DOHH2 (cell line): ENCODE results near the gene CPM.

ENCODE experiments used
- H3F3A ChIP-seq: fragments of 200-600 bp; sonication (generic), shearing (Covaris generic); 2 replicates; pipeline ENCODE4 v1.6.0; 2016; ENCODE audit warnings: antibody characterized with exemption, mild to moderate bottlenecking; ENCODE audit not compliant: control insufficient read depth, insufficient read depth
- H3K27ac ChIP-seq: fragments of 200-600 bp; sonication (generic); 2 replicates; pipeline ENCODE4 v1.5.1; 2014; ENCODE audit warnings: low read depth, mild to moderate bottlenecking, low read length, moderate library complexity
- H3K27me3 ChIP-seq: fragments of 200-600 bp; sonication (generic); 2 replicates; pipeline ENCODE4 v1.6.1; 2014; ENCODE audit warnings: mild to moderate bottlenecking, low read length, mixed read lengths; ENCODE audit not compliant: control insufficient read depth
- H3K36me3 ChIP-seq: fragments of 200-600 bp; sonication (generic); 2 replicates; pipeline ENCODE4 v1.6.1; 2014; ENCODE audit warnings: mild to moderate bottlenecking, low read length, moderate library complexity, mixed read lengths; ENCODE audit not compliant: control insufficient read depth
- H3K4me1 ChIP-seq: fragments of 200-600 bp; sonication (generic); 2 replicates; pipeline ENCODE4 v1.6.1; 2014; ENCODE audit warnings: mild to moderate bottlenecking, low read length, mixed read lengths; ENCODE audit not compliant: control insufficient read depth
- H3K4me2 ChIP-seq: fragments of 200-600 bp; sonication (generic); 2 replicates; pipeline ENCODE4 v1.6.0; 2014; ENCODE audit warnings: mild to moderate bottlenecking, low read length, moderate library complexity
- H3K4me3 ChIP-seq: fragments of 200-600 bp; sonication (generic); 2 replicates; pipeline ENCODE4 v1.5.1; 2014; ENCODE audit warnings: mild to moderate bottlenecking, low read length, mixed read lengths
- H3K79me2 ChIP-seq: fragments of 200-600 bp; sonication (generic); 2 replicates; pipeline ENCODE4 v1.6.1; 2014; ENCODE audit warnings: mild to moderate bottlenecking, low read length, mixed read lengths; ENCODE audit not compliant: control insufficient read depth
- H3K9me2 ChIP-seq: fragments of 200-600 bp; sonication (generic); replicated peaks from 2 replicates; pipeline ENCODE4 v1.6.1; 2014; ENCODE audit warnings: mild to moderate bottlenecking, low read length, mixed read lengths; ENCODE audit not compliant: control insufficient read depth
- H3K9me3 ChIP-seq: fragments of 200-600 bp; sonication (generic); 2 replicates; pipeline ENCODE4 v1.6.1; 2014; ENCODE audit warnings: antibody characterized with exemption, low read length, mixed read lengths; ENCODE audit not compliant: control insufficient read depth, insufficient read depth
- H4K20me1 ChIP-seq: fragments of 200-600 bp; sonication (generic); 2 replicates; pipeline ENCODE4 v1.6.0; 2014; ENCODE audit warnings: low read depth, mild to moderate bottlenecking, antibody characterized with exemption, low read length, moderate library complexity; ENCODE audit not compliant: control insufficient read depth, insufficient read depth
- CTCF ChIP-seq: fragments of 200-600 bp; sonication (generic); IDR thresholded peaks from one replicate; pipeline ENCODE4 v1.5.1; 2014; ENCODE audit warnings: antibody characterized with exemption, mild to moderate bottlenecking, low read depth, low read length; ENCODE audit not compliant: poor library complexity, severe bottlenecking
- EZH2phosphoT487 ChIP-seq: fragments of 200-600 bp; sonication (generic); IDR thresholded peaks from 2 replicates; pipeline ENCODE4 v1.6.1; 2017; ENCODE audit warnings: borderline replicate concordance, mild to moderate bottlenecking, antibody characterized with exemption, low read length, moderate library complexity, mixed read lengths

Gene CPM

GRCh38 chr12:68856510-68856909 lies 76.5 kb downstream of the CPM start:
- Histone ChIP-seq H3K36me3 (peaks cover 18% of the 10 kb centered on the region), H3K4me2 (no peak overlapping the region), H3F3A (peaks cover 7% of the 10 kb centered on the region), H3K9me2 (no peaks in the 10 kb centered on the region), H3K79me2 (no peaks in the 10 kb centered on the region), H3K9me3 (no peaks in the 10 kb centered on the region), H4K20me1 (no peaks in the 10 kb centered on the region), H3K4me1 (no peaks in the 10 kb centered on the region), H3K4me3 (no peak overlapping the region), H3K27ac (no peak overlapping the region), H3K27me3 (no peaks in the 10 kb centered on the region)
- no peak for TF ChIP-seq CTCF
- no peak for TF ChIP-seq EZH2phosphoT487

- Histone ChIP-seq H3K27me3 (no peaks in the 10 kb centered on the region), H3K4me3 (no peak overlapping the region), H3K27ac (no peak overlapping the region), H3K4me2 (no peak overlapping the region), H3K36me3 (peaks cover 18% of the 10 kb centered on the region), H3K9me3 (no peaks in the 10 kb centered on the region), H3K79me2 (no peaks in the 10 kb centered on the region), H3K4me1 (no peaks in the 10 kb centered on the region), H3F3A (peaks cover 11% of the 10 kb centered on the region), H3K9me2 (no peaks in the 10 kb centered on the region), H4K20me1 (no peaks in the 10 kb centered on the region)
- no peak for TF ChIP-seq EZH2phosphoT487
- no peak for TF ChIP-seq CTCF
These were observed 77.2 kb downstream of the CPM start for GRCh38 chr12:68855771-68856170.

- no peak overlapping the region for H3K4me3 ChIP-seq
- H3K9me3 ChIP-seq, result no peaks in the 10 kb centered on the region
- no peaks in the 10 kb centered on the region for H4K20me1 ChIP-seq
- H3K27ac ChIP-seq, result no peak overlapping the region
- no peak for TF ChIP-seq EZH2phosphoT487
- TF ChIP-seq CTCF, result no peak
- H3K27me3 ChIP-seq, result no peaks in the 10 kb centered on the region
- H3K79me2 ChIP-seq, result no peaks in the 10 kb centered on the region
- H3K36me3 ChIP-seq, result peaks cover 18% of the 10 kb centered on the region
- peaks cover 4% of the 10 kb centered on the region; the same call in 1 of the 2 replicates for H3K4me1 ChIP-seq
- no peaks in the 10 kb centered on the region for H3K9me2 ChIP-seq
- no peak overlapping the region for H3K4me2 ChIP-seq
- H3F3A ChIP-seq, result peaks cover 18% of the 10 kb centered on the region
These were observed 77.9 kb downstream of the CPM start for GRCh38 chr12:68855111-68855510.

- Histone ChIP-seq H3K27me3 (no peaks in the 10 kb centered on the region), H3K36me3 (peaks cover 18% of the 10 kb centered on the region), H3K4me2 (no peak overlapping the region), H4K20me1 (no peaks in the 10 kb centered on the region), H3K4me3 (no peak overlapping the region), H3K9me2 (no peaks in the 10 kb centered on the region), H3K79me2 (no peaks in the 10 kb centered on the region), H3K4me1 (peaks cover 4% of the 10 kb centered on the region; the same call in 1 of the 2 replicates), H3K27ac (no peak overlapping the region), H3F3A (peaks cover 18% of the 10 kb centered on the region), H3K9me3 (no peaks in the 10 kb centered on the region)
- TF ChIP-seq CTCF, result no peak
- no peak for TF ChIP-seq EZH2phosphoT487
These were observed 78.4 kb downstream of the CPM start for GRCh38 chr12:68854554-68854953.
